Pancreas (tissue), 10 donors: ENCODE data around the gene ANAPC5. TPM values are rescaled to one million over a fixed set of nuclear protein-coding genes. Genes with fewer than 3 reads are reported as not detected.

Experiments used
- ATAC-seq, 4 donors: fragments of 200-7000 bp; cut with Tn5 transposase; one replicate each; pipeline versions ENCODE4 v1.8.0 to v1.9.1; 2020; ENCODE audit warnings: mild to moderate bottlenecking in 4 of 4, moderate library complexity in 4 of 4
- DNase-seq, 6 donors: peaks; one replicate each; pipeline ENCODE4 v3.0.0-alpha.2; 2020
- FAIRE-seq: peaks from 2 replicates; lab custom pipeline; 2012; peaks lifted over from hg19 to GRCh38; lab: Jason Lieb, UNC
- H3K27ac ChIP-seq, 4 donors: fragments of 200-600 bp; sonication (generic); 1 replicate in 3 of 4; 2 replicates in 1 of 4; pipeline versions ENCODE4 v1.5.0 to v1.8.0; 2020
- H3K27me3 ChIP-seq, 4 donors: fragments of 200-600 bp; one replicate each; pipeline ENCODE4 v1.8.0; 2021
- H3K36me3 ChIP-seq, 3 donors: fragments of 200-600 bp; sonication (generic) in 1 of 3; one replicate each; pipeline versions ENCODE4 v1.5.0 to v1.8.0; 2020 to 2021
- H3K4me1 ChIP-seq, 3 donors: fragments of 200-600 bp; one replicate each; pipeline ENCODE4 v1.8.0; 2021
- H3K4me3 ChIP-seq, 4 donors: fragments of 200-600 bp; sonication (generic) in 2 of 4; one replicate each; pipeline versions ENCODE4 v1.5.0 to v1.8.0; 2020 to 2021
- H3K9me3 ChIP-seq, 4 donors: fragments of 200-600 bp; one replicate each; pipeline ENCODE4 v1.8.0; 2021
- CTCF ChIP-seq, 4 donors: fragments of 200-600 bp; sonication (generic) in 3 of 4; IDR thresholded peaks; one replicate each; pipeline versions ENCODE4 v1.5.0 to v1.8.0; 2021; ENCODE audit warnings: antibody characterized with exemption in 4 of 4
- WGBS, 2 donors: extraction: QIAGEN DNeasy Blood & Tissue Kit; methylation state at CpG; one replicate each; pipeline ENCODE4 v1.1.7; 2013; 5-methylcytosine and 5-hydroxymethylcytosine counted together
- intact Hi-C, 3 donors: fragments of 100-400 bp; cut with DNase I; formaldehyde crosslinking; loops; one replicate each; pipeline versions ENCODE4 v1.11.1 to v1.14.2; 2022
- polyA plus RNA-seq, 2 donors: library from polyadenylated mRNA; stranded (reverse); fragments of 200-250 nt; gene quantifications; one replicate each; pipeline ENCODE4 v1.2.3, GENCODE V29; 2013
- total RNA-seq, 6 donors: library from RNA; stranded (reverse); fragmentation: NEBNext Ultra II Directional in 4 of 6; extraction: Animal tissue kit (Norgen Biotek cat#: 25700) in 4 of 6; gene quantifications; one replicate each; pipeline versions ENCODE4 v1.2.1 to v1.2.4, GENCODE V29; 2021 to 2023
- donor health status: healthy with polysubstance abuse.
- donor health status: DM: no; HTN: no; CAD: no; lungs with moderate emphysema.
- donor health status: DM: no; HTN: no; CAD: no.
- donor health status: control.
- donor health status: control.
- donor health status: Bipolar disorder and iron deficiency.
- donor health status: DM: yes; HTN: yes; CAD: no.
- donor health status: DM: no; HTN: no; CAD: no.
- donor health status: DM: no; HTN: no; CAD: no.
- donor health status: DM: yes; HTN: yes; CAD: no.

Gene ANAPC5
- total and polyA plus RNA-seq, 8 donors: 58.0 to 183 (median 75.4) TPM

- DNase-seq (no peak), ATAC-seq (peak; percentile 68 to 92 (median 88))
- intact Hi-C loops: loop anchor here in 2 of 3 donors (5.0 to 10.0 kb wide), 2 partner anchors 108 to 110 kb away; no protein-coding TSS in a partner anchor
Measured at GRCh38 chr12:121334513-121335343, 17.5 kb downstream of the ANAPC5 start.

GRCh38 chr12:121333747-121334146 lies 18.5 kb downstream of the ANAPC5 start:
- TF ChIP-seq CTCF (IDR thresholded peaks at IDR 0.05): no peak
- 91 to 97% methylated on average over 1 of the region's 1 CpG for WGBS, 2 donors
- H3K4me1 ChIP-seq: peaks cover 8 to 24% (median 19%) of the 10 kb centered on the region in 3 donors
- H3K4me3 ChIP-seq: no peak overlapping the region
- H3K36me3 ChIP-seq: peaks cover 0 to 36% (median 4%) of the 10 kb centered on the region in 3 donors
- H3K9me3 ChIP-seq: no peaks in the 10 kb centered on the region
- intact Hi-C loops: loop anchor here in 2 of 3 donors (5.0 to 10.0 kb wide), 2 partner anchors 109 to 111 kb away; no protein-coding TSS in a partner anchor
- DNase-seq: no peak
- ATAC-seq: no peak
- H3K27me3 ChIP-seq: no peaks in the 10 kb centered on the region
- no peak for FAIRE-seq
- H3K27ac ChIP-seq: no peak overlapping the region

More at GRCh38 chr12:121334513-121335343, 17.5 kb downstream of the ANAPC5 start:
- FAIRE-seq: peak; percentile 83
- peak; percentile 61 to 87 (median 75) for TF ChIP-seq CTCF (IDR thresholded peaks at IDR 0.05)
- Histone ChIP-seq H3K27ac (no peak overlapping the region), H3K27me3 (no peaks in the 10 kb centered on the region), H3K4me1 (peaks cover 8 to 24% (median 19%) of the 10 kb centered on the region in 3 donors), H3K9me3 (no peaks in the 10 kb centered on the region), H3K36me3 (peaks cover 0 to 33% (median 4%) of the 10 kb centered on the region in 3 donors), H3K4me3 (no peak overlapping the region)
- 48 to 53% methylated on average over 8 of the region's 8 CpGs for WGBS, 2 donors

GRCh38 chr12:121331248-121331647 lies 21.0 kb downstream of the ANAPC5 start:
- intact Hi-C loops: loop anchor here in 2 of 3 donors (5.0 to 10.0 kb wide), 2 partner anchors 111 to 114 kb away; no protein-coding TSS in a partner anchor
- Histone ChIP-seq H3K27me3 (no peaks in the 10 kb centered on the region), H3K9me3 (no peaks in the 10 kb centered on the region), H3K36me3 (peaks cover 0 to 50% (median 0%) of the 10 kb centered on the region in 3 donors), H3K4me1 (peaks cover 15 to 33% (median 28%) of the 10 kb centered on the region in 3 donors), H3K27ac (peak overlapping the region in 3 of 4 donors; percentile 6 to 62 (median 53)), H3K4me3 (no peak overlapping the region)
- TF ChIP-seq CTCF (IDR thresholded peaks at IDR 0.05): no peak
- ATAC-seq (peak in 3 of 4 donors; percentile 28 to 54 (median 41)), DNase-seq (no peak), FAIRE-seq (no peak)
- 56 to 58% methylated on average over 6 of the region's 6 CpGs for WGBS, 2 donors

GRCh38 chr12:121330692-121331091 lies 21.5 kb downstream of the ANAPC5 start:
- FAIRE-seq (no peak), ATAC-seq (no peak), DNase-seq (no peak)
- intact Hi-C loops: loop anchor here in 2 of 3 donors (5.0 to 10.0 kb wide), 2 partner anchors 112 to 114 kb away; no protein-coding TSS in a partner anchor
- no peaks in the 10 kb centered on the region for H3K9me3 ChIP-seq
- H3K36me3 ChIP-seq: peaks cover 0 to 49% (median 0%) of the 10 kb centered on the region in 3 donors
- peak overlapping the region in 3 of 4 donors; percentile 6 to 62 (median 53) for H3K27ac ChIP-seq
- no peak overlapping the region for H3K4me3 ChIP-seq
- H3K27me3 ChIP-seq: no peaks in the 10 kb centered on the region
- peaks cover 15 to 38% (median 29%) of the 10 kb centered on the region in 3 donors for H3K4me1 ChIP-seq
- TF ChIP-seq CTCF (IDR thresholded peaks at IDR 0.05): no peak
